ENCODE data around the gene GPATCH11.

- TF ChIP-seq POLR2AphosphoS5 (IDR thresholded peaks at IDR 0.05) (no peak), CTCF (IDR thresholded peaks at IDR 0.05) (no peak), POLR2A (IDR thresholded peaks at IDR 0.05) (no peak)
Observed at GRCh38 chr2:37098416-37099118, 14.2 kb downstream of the GPATCH11 start.
